HUDEP-2 (cell line): ENCODE data around the gene DLK1.

Experiments used
- DNase-seq, 76 experiments: peaks; one replicate each; lab custom pipeline; 2025; ENCODE audit not compliant: unreplicated experiment in 76 of 76; lab: John Stamatoyannopoulos, UW

Gene DLK1

GRCh38 chr14:100692859-100693558 is 33.7 kb upstream of the DLK1 start:
- DNase-seq: no peak

- no peak for DNase-seq
Measured at GRCh38 chr14:100693877-100694578, 32.7 kb upstream of the DLK1 start.

- no peak for DNase-seq
Measured at GRCh38 chr14:100694579-100695422, 31.9 kb upstream of the DLK1 start.

- DNase-seq: no peak
Measured at GRCh38 chr14:100695423-100695738, 31.3 kb upstream of the DLK1 start.

GRCh38 chr14:100696008-100696407 is 30.7 kb upstream of the DLK1 start:
- no peak for DNase-seq

- DNase-seq: no peak
Measured at GRCh38 chr14:100696590-100696989, 30.1 kb upstream of the DLK1 start.

GRCh38 chr14:100698066-100698465 is 28.6 kb upstream of the DLK1 start:
- DNase-seq: no peak

- no peak for DNase-seq
Measured at GRCh38 chr14:100698666-100699448, 27.8 kb upstream of the DLK1 start.

- DNase-seq: no peak
Measured at GRCh38 chr14:100701314-100701713, 25.4 kb upstream of the DLK1 start.

- DNase-seq: no peak
Measured at GRCh38 chr14:100702590-100702989, 24.1 kb upstream of the DLK1 start.

- no peak for DNase-seq
Measured at GRCh38 chr14:100703386-100704220, 23.1 kb upstream of the DLK1 start.

GRCh38 chr14:100706200-100706599 is 20.5 kb upstream of the DLK1 start:
- no peak for DNase-seq

- no peak for DNase-seq
Measured at GRCh38 chr14:100706860-100707259, 19.8 kb upstream of the DLK1 start.

GRCh38 chr14:100708425-100709288 is 18.0 kb upstream of the DLK1 start:
- DNase-seq: no peak

- DNase-seq: peak in 3 of 76 experiments; percentile 2 to 9 (median 5)
Measured at GRCh38 chr14:100709289-100710284, 17.1 kb upstream of the DLK1 start.

- no peak for DNase-seq
Measured at GRCh38 chr14:100710391-100710790, 16.3 kb upstream of the DLK1 start.

GRCh38 chr14:100710826-100711462 is 15.7 kb upstream of the DLK1 start:
- no peak for DNase-seq
